ENCODE results near the gene TINCR.

TINCR gene

GRCh38 chr19:5562280-5562679, 5.5 kb downstream of the TINCR start:
- TF ChIP-seq CTCF (IDR thresholded peaks at IDR 0.05; ENCODE audit: control extremely low read depth, extremely low read depth, low read depth, missing control alignments): no peak
- DNase-seq (ENCODE audit: extremely low spot score): no peak
- ChIA-PET POLR2A (no interaction called here), CTCF (no interaction called here)

DNA sequence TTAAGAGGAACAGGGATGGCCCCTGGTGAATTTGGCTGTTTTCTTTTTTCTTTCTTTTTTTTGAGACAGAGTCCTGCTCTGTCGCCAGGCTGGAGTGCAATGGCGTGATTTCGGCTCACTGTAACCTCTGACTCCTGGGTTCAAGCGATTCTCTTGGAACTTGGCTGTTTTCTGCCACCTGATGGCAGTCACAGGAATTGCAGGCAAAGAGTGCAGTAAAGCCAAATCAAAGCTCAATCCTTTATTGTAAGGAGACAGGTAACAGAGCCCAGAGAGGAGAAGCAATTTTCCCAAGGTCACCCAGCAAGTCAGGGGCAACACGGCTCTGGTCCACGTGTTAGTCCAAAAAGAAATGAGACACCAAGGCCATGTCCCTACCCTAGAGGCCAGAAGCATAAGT, 6.2 kb downstream of the TINCR start:
- no peak for DNase-seq (ENCODE audit: extremely low spot score)
- peak; percentile 15 for TF ChIP-seq CTCF (IDR thresholded peaks at IDR 0.05; ENCODE audit: control extremely low read depth, extremely low read depth, low read depth, missing control alignments)
- ChIA-PET CTCF (no interaction called here), POLR2A (no interaction called here)

- POLR2A ChIA-PET: no interaction called here
- TF ChIP-seq CTCF (IDR thresholded peaks at IDR 0.05; ENCODE audit: control extremely low read depth, extremely low read depth, low read depth, missing control alignments): no peak
- DNase-seq (ENCODE audit: extremely low spot score): no peak
- CTCF ChIA-PET: no interaction called here
Observed at GRCh38 chr19:5560156-5560555, 7.6 kb downstream of the TINCR start.

- ChIA-PET CTCF (no interaction called here), POLR2A (no interaction called here)
- no peak for TF ChIP-seq CTCF (IDR thresholded peaks at IDR 0.05; ENCODE audit: control extremely low read depth, extremely low read depth, low read depth, missing control alignments)
- DNase-seq (ENCODE audit: extremely low spot score): no peak
Observed at GRCh38 chr19:5559804-5560133, 8.0 kb downstream of the TINCR start.

- no peak for DNase-seq (ENCODE audit: extremely low spot score)
- TF ChIP-seq CTCF (IDR thresholded peaks at IDR 0.05; ENCODE audit: control extremely low read depth, extremely low read depth, low read depth, missing control alignments): no peak
- ChIA-PET CTCF (interaction anchor here (1.0 to 1.1 kb wide), 2 partner anchors 10 to 18 kb away, joined by 3 read pairs; no protein-coding TSS in a partner anchor), POLR2A (no interaction called here)
Observed at GRCh38 chr19:5558101-5558621, 9.6 kb downstream of the TINCR start.

- CTCF ChIA-PET: interaction anchor here (1.0 to 1.1 kb wide), 2 partner anchors 10 to 18 kb away, joined by 3 read pairs; no protein-coding TSS in a partner anchor
- POLR2A ChIA-PET: no interaction called here
- no peak for DNase-seq (ENCODE audit: extremely low spot score)
- TF ChIP-seq CTCF (IDR thresholded peaks at IDR 0.05; ENCODE audit: control extremely low read depth, extremely low read depth, low read depth, missing control alignments): no peak
Observed at GRCh38 chr19:5557691-5558090, 10.1 kb downstream of the TINCR start.

DNA sequence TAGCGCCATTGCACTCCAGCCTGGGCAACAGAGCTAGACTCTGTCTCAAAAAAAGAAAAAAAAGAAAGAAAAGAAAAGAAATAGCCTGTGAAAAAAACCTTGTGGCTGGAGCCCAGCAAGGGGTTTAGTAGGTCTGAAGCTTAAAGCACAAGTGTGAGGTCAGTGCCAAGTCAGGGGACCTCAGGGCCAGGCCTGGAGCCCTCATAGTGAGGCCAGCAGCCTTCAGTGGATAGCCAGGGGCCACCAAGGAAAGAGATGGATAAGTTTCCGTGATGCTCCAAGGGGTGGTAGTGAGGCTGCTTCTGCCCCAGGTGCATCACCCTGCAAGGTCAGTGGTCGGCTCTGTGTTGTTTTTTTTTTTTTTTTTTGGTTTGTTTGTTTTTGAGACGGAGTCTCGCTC, 12.9 kb downstream of the TINCR start:
- ChIA-PET CTCF (no interaction called here), POLR2A (no interaction called here)
- no peak for DNase-seq (ENCODE audit: extremely low spot score)
- no peak for TF ChIP-seq CTCF (IDR thresholded peaks at IDR 0.05; ENCODE audit: control extremely low read depth, extremely low read depth, low read depth, missing control alignments)
